GM12891 (cell line): ENCODE measurements around the gene HMOX1.

ENCODE experiments used
- POLR2A ChIP-seq: IDR thresholded peaks from 2 replicates; pipeline ENCODE4 v1.6.1; 2011; ENCODE audit warnings: low read depth, low read length, control low read depth
- POLR2AphosphoS5 ChIP-seq: IDR thresholded peaks from 2 replicates; pipeline ENCODE4 v1.6.1; 2011; ENCODE audit warnings: low read depth, low read length, control low read depth
- POU2F2 ChIP-seq: IDR thresholded peaks from 2 replicates; pipeline ENCODE4 v1.6.1; 2011; ENCODE audit warnings: low read depth, mild to moderate bottlenecking, control low read depth, low read length, moderate library complexity
- TAF1 ChIP-seq: IDR thresholded peaks from 2 replicates; pipeline ENCODE4 v1.6.1; 2011; ENCODE audit warnings: low read depth, low read length, control low read depth

DNA sequence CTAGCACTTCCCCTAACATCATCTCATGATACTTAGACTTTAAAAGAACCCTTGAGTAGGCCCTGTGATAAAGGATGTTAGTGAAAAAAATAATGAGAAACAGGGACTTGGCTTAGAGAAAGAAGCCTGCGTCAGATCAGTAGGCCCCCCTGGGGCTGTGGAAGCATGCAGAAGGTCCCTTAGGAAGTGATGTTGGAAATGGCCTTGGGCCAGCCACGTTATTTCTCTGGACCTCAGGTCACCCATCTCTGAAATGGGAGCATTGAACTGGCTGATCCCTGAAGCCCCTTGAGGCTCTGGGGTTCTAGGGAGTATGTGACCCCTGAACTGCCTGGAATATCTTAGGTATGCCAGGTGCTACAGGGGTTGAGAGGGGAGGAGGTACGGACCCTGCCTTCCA lies 59.2 kb downstream of the HMOX1 start:
- no peak for TF ChIP-seq POLR2A
- no peak for TF ChIP-seq POLR2AphosphoS5
- TF ChIP-seq TAF1 = no peak
- no peak for TF ChIP-seq POU2F2
